B cell (primary cell): ENCODE results near the gene CTCFL.

Source experiments
- CTCF ChIP-seq: fragments of 200-600 bp; IDR thresholded peaks from one replicate; pipeline ENCODE4 v1.8.0; 2022; ENCODE audit warnings: antibody characterized with exemption, mild to moderate bottlenecking
- EZH2 ChIP-seq: IDR thresholded peaks from 2 replicates; pipeline ENCODE4 v1.6.1; 2012; ENCODE audit warnings: borderline replicate concordance, low read depth, mild to moderate bottlenecking, moderate library complexity, low read length; ENCODE audit not compliant: insufficient read depth, poor library complexity, severe bottlenecking

DNA sequence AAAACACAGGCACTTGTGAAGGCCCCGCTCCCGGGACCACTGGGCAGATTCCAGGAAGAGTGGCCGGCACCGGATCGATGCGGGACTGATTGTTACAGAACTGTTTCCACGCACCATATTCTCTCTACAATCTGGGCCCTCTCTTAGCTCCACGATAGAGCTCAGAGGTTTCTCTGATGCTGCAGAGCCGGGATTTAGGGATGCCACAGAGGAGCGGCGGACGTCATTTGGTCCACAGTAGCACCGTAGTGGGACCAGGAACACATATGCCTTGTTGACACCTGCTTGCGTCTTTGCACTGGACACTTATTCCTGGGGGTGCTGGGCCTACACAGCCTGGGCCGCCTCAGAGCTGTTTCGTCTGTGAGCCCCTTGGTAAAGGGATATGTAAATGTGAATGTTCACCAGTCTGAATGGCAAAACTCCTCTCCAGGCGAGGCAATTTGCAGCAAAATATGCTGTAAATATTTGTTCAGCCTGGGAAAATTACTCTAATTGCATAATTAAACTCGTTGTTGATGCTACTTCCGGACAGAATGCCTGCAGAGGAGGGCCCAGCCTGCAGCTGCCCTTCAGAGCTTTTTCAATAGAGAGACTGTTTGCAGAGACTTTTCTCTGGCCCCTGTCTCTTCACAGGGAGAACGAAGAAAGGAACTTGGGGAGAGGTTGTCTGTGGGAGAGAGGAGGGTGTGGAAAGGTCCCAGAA is 45.4 kb upstream of the CTCFL start:
- TF ChIP-seq CTCF (no peak), EZH2 (no peak)
